Activated T-cell treated with anti-CD3 and anti-CD28 coated beads for 4 hours (primary cell): Measurements from ENCODE around the gene GBGT1.

Experiments used
- DNase-seq: peaks from one replicate; pipeline ENCODE4 v3.0.0-alpha.2; 2020

GBGT1 gene

DNA sequence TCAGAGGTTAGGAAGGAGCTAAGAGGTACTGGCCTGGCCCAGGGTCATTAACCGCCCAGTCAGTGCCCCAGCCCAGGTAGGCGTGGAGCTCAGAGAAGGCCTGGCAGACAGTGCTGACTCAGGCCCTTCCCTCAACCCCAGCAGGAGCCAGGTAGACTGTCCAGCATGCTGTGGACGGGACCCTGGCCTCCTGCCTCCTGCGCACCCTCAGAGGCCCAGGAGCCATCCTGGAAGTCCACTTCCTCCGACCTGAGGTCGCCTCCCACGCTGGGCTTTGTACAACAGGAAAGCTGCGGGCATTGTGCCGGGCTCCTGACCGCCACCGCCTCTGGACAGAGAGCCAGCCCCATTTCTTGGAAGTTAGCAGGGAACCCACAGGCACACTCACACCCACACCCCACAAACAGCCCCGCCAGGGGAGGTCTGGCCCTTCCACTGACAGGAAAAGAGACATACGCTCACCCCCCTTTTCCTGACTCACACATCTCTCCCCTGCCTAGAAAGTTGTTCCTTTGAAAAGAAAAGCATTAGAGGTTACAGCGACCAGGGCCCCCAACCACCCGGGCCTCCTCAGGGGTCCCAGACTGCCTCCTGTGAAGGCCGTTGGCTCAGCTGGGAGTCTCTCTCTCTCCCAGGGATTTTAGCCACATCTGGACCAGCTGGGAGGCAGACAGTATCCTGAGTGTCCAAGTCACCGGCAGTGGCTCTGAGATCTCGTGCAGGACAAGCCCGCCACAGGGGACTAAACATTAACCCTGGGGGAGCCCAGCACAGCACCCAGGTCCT is 50.4 kb downstream of the GBGT1 start:
- DNase-seq, result no peak

DNA sequence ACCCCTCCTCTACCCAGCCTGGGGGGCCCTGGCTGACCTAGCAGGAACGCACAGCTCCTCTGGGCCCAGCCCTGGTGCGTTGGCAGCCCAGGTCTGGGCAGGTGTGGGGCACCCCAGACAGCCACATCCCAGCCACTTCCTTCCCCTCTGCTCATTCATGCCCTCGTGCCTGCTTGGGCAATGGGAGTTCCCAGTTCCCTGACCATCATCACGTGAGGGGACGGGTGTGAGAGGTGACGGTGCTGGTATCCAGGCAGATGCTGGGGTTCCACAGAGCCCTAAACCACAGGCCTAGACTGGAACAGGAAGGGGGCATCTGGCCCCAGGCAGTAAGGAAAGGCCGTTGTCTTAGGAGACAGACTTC is 51.1 kb downstream of the GBGT1 start:
- no peak for DNase-seq

DNA sequence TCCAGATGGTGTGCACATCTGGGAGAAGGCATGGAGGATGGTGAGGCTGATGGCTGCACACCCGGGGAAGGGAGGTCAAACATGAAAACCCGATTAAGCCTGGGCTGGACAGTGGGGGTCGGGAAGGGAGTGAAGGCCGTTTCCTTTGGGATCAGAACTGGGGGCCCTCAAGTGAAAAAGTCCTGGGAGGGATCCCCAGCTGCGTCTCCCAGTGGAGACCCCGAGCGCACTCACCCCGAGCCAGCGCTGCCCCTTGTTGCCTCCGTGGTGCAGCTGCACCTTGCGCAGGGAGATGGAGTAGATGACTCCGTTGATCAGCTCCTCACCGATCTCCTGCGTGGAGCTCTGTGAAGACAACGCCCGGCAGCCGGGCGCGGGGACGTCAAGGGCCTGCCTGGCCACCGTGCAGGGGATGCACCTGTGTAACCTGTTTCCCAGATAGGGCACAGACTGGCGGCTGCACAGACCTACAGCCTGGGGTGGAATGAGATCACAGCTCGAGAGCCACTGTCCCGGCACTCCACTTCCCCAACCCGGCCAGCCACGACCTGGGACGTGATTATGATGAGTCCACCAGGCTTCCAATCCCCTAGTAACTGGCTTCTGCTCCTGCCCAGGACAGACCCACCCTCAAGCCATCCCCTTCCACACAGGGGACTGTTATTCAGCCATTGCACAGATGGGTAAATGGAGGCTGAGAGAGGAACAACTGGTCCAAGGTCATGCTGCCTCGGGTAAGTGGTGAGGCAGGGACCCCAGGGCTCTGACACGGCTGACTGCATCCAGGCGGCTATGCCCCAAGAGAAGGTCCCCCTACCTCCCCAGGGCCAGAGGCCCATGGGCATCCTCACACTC is 51.7 kb downstream of the GBGT1 start:
- DNase-seq, result no peak

DNA sequence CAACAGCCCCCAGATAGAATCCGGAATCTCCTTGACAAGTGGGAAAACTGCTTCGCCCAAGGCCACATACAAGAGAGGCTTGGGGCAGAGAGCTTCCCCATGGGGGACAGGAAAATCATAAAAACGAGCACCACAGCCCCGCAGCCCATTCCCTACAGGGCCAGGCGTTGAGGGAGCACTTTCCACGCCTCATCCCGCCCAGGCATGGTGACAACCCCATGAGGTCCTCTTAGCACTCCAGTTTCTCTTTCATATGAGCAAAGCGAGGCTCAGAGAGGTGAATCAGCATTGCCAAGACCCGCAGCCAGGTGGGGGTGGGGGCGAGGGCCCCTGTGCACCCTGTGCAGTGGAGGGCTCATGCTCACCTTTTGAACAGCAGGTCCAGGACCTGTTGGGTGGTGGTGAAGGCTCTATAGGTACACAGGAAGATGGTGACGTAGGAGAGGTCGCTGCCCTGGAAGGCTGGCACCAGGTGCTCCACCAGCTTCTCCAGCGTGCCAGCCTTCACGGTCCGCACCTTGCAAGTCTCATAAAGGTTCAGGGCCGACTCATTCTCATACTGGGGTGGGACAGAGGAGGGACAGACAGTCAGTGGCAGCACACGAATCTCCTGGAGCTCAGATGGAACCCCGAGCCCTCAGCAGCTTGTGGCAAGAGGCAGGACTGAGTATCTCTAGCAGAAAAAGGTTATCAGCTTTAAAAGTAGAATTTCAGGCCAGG is 53.6 kb downstream of the GBGT1 start:
- DNase-seq, result no peak

DNA sequence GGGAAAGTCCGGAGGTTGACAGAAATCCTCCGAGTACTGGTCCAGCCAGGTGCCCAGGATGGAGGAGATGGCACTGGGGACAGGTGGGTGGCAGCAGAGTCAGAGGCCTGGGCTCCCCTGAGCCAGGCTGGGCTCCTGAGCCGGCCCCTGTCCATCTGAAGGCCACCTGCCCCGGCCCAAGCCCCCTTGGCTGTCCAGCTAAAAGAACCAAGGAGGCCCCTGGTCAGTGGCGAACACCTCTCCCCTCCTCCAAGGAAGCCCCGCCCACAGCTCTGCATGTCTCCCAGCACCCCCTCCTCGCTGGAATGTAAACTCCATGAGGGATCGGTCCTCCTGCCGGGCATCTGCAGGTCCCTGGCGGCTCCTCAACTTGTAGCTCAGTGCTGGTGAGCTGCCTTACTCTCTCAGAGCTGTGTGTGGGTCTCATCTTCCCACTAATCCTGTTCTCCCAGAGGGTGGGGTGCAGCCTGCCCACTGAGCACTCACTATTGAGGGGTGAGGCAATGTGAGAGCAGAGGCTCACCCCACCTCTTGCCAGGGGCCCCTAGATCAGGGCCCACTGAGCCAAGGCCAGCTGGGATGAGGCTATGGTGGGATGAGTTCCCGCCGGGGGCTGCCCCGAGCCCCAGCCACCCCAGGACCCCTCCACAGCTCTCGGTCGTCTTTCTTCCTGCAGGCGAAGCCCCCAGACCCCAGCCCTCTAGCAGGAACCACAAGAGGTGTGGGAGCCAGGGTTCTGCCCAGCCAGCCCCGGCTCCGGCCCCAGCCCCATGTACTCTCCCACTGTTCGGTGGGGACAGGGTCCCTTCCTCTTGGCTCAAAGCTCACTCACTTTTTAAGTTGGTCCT is 54.7 kb downstream of the GBGT1 start:
- DNase-seq, result no peak

DNA sequence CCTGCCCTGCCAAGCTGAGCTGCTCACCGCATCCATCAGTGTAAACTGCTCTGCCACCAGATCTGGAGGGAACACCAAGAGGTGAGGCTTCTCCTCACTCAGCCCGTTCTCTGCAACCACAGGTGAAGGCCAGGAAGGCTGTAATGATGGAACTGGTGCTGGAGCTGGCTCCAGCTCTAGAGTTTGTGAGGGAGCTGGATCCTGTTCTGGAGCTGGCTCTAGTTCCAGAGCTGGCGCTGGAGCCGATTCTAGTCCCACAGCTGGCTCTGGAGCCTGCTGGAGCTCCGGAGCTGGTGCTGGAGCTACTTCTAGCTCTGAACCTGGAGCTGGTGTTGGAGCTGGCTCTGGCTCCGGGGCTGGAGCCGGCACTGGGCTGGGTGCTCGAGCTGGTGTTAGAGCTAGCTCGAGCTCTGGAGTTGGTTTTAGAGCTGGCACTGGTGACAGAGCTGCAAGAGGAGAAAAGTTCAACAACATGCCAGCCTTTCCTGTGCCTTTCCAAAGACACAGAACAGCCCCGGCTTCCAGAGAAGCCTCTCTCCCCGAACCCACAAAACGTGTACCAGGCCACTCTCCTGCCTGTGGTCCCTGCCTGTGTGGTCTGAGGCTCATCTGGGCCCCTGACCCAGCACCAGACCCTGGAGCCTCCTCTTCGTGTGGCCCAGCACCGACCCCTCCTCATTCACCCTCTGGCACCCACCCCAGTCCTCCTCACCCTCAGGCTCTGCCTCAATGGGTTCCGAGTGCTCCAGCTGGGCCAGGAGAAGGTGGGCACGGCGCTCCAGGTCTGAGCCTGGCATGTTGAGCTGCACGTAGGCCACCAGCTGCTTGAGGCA is 55.5 kb downstream of the GBGT1 start:
- no peak for DNase-seq

DNA sequence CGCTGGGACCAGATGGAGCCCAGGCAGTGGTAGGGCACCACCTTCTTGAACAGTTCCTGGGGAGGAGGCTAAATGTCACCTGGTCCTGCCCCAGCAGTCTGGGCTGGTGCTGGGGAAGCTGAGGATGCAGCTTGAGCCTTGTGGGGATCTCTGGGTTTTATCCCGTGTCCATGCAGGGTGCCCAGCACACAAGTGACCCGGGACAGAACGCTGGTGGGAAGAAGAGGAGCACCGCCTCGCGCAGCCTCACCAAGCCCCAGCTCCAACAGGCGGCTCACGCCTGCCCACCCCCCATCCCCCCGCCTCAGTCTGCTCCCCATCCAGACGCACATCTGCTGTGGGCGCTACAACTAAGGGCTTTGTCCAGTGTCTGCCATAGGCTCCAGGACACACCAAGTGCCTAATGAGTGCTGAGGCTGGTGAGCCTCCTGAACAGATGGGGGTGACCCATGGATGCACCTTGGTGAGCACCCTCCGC is 56.4 kb downstream of the GBGT1 start:
- no peak for DNase-seq

DNA sequence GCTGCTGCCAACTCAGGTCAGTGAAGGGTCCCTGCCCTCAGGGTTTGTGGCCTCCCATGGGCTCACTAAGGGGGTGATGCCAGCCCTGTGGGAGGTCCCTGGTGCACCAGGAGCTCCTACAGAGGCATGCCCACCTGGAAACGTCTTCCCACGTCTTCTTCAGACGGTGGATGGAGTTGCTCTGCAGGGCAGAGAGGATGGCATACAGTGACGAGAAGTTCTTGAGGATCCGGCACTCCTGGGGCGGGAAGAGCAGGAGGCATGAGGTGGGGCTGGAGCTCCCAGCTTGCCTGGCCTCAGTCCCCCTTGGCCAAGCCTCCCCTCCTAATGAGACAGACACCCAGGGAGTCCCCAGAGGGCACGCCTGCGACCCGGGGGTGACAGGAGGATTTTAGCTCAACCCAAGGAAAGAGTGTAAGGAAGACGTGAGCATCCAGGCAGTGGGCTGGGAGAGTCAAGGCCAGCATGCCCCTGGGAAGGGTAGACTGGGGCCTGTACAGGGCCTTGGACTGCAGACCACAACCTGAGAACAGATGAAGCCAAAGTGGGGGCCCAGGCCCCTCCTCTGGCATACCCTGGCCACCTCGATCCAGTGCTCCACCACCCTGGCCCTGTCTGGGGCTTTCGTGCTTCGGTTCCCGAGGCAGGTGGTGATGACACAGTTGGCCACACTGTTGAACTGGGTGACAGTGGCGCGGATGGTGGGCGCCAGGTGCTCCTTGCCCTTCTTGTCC is 57.0 kb downstream of the GBGT1 start:
- DNase-seq, result no peak

DNA sequence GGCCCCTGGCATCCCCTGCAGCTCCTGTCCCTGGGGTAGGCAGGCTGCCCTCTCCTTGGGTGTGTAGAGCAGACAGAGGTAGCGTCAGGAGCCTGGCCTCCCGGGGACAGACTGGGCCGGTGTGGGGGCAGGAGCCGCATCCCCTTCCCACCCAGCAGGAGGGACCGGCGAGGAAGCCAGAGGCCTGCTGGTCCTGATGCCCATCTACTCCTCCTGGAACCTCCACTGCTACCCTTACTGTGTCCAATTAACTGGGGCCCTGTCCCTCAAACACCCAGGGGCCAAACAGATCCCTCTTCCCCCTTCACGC is 58.3 kb downstream of the GBGT1 start:
- DNase-seq, result no peak

DNA sequence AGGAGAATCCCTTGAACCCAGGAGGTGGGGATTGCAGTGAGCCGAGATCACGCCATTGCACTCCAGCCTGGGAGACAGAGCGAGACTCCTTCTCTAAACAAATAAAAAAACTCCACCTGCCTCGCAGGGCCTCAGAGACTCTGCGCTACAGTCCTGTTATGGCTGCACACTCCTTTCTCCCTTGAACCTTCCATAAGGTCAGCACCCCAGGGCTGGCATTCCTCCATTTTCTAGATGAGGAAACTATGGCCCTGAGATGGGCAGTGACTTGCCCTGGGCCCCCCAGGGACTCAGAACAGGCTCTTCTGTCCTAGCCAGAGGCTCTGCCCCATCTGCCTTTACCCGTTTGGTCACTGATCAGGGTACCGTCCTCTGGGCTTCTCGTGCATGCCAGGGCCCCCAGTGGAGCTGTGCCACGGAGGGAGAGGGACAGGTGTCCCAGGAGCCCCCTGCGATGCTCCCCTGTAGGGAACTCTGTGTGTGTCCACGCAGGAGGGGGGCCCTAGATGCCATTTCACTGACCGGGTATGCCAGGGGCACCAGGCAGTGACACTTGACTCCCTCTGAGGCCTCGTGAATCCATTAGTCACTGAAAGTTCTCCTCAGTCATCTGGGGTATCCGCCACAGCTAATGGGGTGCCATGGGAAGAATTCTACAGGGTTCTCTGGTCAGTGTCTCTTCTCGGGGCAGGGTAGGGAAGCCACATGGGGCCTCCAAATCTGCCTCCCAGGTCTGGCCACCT is 58.8 kb downstream of the GBGT1 start:
- no peak for DNase-seq

DNA sequence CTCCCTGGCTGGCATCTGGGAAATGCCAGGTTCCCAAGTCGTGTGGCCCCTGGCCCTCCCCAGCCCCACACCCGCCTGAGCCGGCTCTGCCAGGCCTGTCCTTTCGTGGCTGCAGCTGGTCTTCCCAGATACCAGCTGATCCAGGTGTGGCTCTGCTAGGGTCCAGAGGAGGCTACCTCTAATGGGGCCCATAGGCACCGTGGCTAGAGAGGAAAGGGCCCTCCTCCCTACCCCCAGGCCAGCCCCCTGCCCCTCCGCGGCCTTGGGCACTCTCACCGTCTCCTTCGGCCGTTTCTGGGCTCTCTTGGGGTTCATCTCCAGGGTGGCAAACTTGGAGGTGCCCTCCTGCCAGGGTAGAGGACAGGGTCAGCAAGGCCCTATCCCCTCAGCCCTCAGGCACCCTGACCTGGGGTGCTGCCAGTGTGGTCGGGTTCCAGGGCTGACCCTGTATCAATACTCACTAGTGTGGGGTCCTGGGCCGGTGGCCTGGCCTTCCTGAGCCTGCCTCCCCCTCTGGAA is 59.7 kb downstream of the GBGT1 start:
- DNase-seq, result no peak

DNA sequence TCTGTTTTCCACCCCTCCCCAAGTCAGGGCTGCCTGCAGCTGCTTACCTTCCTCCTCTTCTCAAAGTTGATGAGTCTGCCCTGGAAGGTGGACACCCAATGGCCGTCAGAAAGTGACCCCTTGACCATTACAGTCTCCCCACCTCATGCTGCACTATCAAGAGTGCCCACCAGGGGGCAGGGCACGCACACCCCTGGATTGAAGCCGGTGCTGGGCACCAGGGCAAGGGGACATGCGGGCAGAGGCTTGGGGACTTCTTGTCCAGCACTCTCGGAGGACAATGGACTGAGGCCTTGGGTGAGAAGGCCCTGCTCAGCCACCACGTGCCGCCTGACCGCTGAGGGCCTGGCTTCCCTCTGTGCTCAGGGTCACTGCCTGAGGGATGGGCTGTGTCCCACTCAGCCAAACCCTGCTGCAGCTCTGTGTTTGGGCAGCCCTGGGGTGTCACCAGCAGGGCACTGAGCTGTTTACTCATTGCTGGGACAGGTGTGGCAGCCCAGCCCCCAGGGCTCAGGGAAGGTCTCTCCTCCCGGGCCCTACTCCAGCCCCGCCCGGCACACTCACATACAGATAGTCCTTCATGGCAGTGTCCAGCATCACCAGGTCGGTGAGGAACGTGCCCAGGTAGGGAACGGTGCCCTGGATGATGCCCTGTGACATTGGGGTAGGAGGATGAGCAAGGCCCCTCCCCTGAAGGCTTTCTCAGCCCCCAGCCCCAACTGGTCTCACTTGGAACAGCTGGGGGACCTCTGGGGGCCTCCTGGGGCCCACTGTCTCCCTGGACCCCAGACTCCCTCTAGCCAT is 60.3 kb downstream of the GBGT1 start:
- DNase-seq, result peak; percentile 37
